ENCODE measurements around the gene B3GNT2.

DNA sequence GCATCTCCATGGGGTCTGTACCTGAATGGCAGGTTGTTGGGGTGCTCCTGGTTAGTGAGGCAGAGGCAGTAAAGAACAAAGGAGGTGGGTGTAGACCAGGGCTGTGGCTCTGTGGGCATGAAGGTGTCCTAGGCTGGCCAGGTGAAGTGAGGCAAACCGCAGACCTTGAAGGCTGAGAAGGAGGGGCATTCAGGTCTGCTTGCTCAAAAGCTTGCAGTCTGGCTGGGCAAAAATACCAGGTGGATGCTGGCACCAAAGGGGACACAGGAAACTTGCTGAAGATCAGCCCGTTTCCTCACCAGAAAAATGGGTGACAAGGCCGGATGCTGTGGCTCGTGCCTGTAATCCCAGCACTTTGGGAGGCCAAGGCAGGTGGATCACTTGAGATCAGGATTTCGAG, 6.7 kb upstream of the B3GNT2 start:
- TF ChIP-seq EZH2 (IDR thresholded peaks at IDR 0.05; ENCODE audit: borderline replicate concordance) (no peak), EZH2phosphoT487 (IDR thresholded peaks at IDR 0.05; ENCODE audit: low read depth, severe bottlenecking, unreplicated experiment) (no peak)
- TF ChIP-seq, protein P1, sequence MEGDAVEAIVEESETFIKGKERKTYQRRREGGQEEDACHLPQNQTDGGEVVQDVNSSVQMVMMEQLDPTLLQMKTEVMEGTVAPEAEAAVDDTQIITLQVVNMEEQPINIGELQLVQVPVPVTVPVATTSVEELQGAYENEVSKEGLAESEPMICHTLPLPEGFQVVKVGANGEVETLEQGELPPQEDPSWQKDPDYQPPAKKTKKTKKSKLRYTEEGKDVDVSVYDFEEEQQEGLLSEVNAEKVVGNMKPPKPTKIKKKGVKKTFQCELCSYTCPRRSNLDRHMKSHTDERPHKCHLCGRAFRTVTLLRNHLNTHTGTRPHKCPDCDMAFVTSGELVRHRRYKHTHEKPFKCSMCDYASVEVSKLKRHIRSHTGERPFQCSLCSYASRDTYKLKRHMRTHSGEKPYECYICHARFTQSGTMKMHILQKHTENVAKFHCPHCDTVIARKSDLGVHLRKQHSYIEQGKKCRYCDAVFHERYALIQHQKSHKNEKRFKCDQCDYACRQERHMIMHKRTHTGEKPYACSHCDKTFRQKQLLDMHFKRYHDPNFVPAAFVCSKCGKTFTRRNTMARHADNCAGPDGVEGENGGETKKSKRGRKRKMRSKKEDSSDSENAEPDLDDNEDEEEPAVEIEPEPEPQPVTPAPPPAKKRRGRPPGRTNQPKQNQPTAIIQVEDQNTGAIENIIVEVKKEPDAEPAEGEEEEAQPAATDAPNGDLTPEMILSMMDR (IDR thresholded peaks at IDR 0.05; ENCODE audit: poor library complexity), result no peak

Measured in hepatocyte (in vitro differentiated cells).